GM10847 (cell line): ENCODE data around the gene CSMD2.

Experiments
- POLR2A ChIP-seq: IDR thresholded peaks from 2 replicates; pipeline ENCODE4 v1.6.1; 2011; ENCODE audit not compliant: insufficient read length; ENCODE audit errors: extremely low read depth

CSMD2 gene

DNA sequence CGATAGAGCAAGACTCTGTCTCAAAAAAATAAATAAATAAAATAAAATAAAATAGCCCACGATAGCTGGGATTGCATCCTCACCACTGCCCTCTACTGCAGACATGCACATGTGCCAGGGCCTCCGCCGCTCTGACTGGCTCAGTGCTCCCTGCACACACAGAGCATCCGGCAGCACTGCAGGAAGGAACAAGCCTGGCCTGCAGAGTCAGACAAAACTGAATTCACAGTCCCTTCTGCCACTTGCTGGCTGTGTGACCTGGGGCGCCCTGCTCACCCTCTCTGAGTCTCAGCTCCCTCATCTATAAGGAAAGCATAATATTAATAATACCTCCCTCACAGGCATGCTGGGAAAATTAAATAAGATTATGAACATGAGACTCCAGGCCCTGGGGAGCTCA is 35.4 kb downstream of the CSMD2 start:
- TF ChIP-seq POLR2A = no peak

DNA sequence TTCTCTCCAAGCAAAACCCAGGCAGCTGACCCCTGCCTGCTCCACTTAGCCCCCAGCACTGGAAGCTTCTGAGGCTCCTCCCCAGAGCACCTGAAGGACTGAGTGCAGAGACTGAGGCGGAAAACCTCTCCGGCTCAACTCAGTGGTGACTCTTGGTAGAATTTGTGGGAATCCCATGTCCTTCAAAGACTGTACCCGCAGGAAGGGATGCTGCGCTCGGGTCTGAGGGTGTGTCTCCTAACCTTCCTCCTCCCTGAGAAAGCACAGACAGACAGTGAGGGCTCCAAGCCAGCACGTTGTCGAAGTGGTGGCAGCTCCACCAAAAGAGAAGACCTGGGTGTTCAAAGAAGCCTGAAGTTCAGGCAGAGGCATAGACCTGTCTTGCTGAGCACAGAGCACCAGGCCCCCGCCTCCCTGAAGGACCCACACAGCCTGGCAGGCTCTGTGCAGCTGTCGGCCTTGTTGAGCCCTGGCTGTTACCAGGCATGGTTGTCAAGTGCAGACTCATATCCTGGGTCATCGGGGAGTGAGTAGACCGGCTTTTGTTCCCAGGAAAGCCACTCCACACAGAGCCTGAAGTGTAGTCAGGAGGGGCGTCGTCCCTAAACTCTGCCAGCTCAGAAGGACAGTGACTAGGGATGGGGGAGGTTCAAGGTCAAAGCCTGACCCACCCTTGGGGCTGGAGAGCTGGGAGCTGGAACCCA is 36.7 kb downstream of the CSMD2 start:
- TF ChIP-seq POLR2A = no peak

DNA sequence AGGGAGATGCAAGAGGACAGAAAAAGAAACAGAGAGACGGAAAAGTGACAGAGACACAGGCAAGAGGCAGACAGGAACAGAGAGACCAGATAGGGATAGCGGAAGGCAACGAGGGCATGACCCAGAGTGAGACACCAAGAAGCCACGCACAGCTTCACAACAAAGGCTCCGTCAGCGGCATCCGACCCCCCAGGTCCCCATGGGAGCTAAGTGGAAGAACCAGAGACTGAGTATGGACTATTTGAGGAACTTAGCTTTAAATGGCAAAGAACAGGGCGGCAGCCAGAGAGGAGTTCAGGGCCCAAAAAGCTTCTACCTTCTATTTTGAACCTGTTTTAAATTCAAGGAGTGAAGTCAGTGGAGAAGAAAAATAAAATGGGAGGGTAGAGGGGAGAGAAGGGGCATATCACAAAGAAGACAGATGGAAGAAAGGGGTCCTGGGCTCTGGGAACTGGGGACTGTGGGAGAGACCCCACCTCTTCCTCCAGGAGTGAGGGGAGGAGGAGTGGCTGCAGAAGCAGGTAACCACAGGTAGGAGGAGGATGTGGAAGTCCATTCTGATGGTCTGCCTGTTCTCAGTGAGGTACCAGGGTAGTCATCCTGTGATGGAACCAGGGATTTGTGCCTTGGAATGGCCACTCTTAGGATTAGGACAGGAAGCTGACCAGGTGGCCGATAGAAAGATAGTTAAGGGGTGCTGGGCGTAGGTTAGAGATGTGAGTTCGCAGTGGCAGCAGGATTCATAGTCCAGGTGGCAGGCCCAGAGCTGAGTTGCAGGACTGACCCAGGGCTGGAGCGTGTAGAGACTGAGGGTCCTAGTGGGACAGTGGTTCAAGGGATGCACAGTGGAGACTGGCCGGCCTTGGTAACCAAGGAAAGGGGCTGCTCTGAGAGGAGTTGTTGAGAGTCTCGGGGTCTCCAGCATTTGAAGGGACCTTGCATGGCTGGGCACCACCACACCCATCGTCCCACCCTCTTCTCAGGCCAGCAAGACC is 37.7 kb downstream of the CSMD2 start:
- no peak for TF ChIP-seq POLR2A

DNA sequence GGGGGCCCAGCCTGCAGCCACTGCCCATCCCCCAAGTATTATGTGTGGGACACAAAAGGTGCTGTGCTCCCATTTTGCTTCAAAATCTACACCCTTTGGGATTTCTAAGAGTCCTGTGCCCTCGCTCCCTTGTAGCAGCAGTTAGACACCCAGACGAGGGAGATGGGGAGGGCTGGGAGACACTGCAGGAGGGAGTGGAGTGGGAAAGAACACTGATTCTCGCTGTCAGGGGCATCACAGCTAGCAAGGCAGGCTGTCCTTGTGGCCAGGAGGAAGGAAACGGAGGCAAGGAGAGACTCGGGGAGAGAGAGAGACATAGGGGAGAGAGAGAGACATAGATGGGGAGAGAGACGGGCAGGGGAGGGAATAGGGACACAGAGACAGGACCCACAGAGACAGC is 38.5 kb downstream of the CSMD2 start:
- TF ChIP-seq POLR2A = no peak

DNA sequence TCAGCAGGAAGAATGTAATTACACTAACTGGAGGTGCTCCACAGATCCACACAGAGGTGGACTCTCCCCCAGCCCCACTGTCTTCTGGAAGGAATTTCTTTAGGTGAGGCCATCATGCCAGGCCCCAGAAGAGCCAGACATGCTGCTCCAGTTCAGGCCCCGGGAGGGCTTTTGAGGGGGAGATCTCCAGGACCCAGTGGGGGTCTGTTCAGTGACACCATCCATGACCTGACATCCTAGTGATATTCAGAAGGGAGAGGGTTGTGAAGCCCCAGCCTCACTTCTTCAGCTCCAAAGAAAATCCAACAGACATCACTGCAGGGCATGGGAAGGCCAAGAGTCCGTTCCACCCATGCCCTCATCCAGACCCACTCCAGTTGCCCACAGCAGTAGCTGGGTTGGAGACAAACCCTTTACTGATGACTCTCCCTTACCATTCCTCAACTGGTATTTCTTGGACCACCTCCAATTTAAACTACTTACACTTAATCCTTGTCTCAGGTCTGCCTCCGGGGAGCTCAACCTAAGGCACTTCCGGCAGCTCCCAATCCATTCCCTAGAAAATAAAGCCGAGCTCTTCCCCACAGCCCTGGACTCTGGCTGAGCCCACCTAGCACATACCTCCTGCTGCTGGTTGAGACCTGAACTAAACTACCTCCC is 39.2 kb downstream of the CSMD2 start:
- TF ChIP-seq POLR2A = no peak

DNA sequence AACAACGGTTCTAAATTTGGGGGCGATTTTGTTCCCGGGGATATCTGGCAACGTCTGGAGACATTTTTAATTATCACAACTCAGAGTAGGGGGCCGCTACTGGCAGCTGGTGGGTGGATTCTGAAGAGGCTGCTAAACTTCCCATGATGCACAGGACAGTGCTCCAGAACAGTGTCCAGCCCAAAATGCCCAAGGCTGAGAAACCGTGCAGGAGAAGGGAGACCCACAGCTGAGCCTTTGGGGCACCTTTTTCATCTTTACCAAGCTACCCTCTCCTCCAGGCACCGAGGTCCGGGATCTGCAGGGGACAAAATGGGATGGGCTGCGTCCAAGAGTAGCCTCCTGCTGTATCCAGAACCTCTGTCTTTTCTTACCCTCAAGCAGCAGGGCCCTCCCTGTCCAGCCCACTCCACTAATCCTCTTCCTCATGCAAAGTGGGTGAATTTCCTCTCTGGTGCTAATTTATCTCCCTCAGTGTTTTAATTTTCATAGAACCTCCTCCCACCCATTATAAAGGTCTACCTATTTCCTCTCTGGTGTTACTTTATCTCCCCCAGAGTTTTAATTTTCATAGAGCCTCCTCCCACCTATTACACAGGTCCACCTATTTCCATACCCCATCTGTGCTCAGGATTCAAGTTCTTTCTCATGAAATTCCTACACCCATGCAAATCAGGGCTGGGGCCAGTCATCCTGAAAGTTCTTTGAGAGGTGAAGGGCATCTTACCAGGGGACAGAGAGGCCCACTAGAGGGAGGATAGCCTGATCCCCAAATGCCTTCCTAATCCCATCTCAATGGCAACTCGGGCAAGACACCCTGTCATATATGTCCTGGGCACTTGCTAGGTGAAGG is 42.7 kb downstream of the CSMD2 start:
- TF ChIP-seq POLR2A = no peak

DNA sequence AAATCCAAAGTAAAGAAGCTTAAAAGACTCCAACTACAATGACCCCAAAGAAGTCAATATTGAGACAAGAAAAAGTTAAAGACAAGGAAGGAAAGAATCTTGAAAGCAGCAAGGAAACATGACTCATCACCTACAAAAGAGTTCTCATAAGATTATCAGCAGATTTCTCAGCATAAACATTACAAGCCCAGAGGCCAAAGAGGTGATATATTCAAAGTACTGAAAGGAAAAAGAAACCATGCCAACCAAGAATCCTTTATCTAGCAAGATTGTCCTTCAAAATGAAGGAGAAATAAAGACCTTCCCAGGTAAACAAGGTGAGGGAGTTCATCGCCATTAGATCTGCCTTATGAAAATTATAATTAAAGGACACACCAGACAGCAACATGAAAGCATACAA is 49.8 kb downstream of the CSMD2 start:
- TF ChIP-seq POLR2A = no peak

DNA sequence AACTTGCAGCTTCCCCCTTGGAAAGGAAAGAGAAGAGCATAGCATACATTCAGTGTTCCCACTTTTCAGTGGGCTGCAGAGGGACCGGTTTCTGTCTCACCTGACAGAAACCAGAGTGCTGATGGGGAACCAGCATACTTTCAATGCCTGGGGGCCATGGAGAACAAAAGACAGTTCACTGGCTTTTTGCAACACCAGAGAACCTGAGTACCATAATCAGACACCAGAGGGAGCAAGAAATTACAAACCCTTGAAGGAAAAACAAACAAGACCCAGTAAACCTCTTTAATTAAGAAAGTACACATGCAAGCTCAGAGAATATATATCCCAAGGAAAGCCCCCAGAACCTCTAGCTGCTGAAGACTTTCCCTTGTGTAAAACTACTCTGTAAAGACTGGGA is 51.1 kb downstream of the CSMD2 start:
- TF ChIP-seq POLR2A = no peak

DNA sequence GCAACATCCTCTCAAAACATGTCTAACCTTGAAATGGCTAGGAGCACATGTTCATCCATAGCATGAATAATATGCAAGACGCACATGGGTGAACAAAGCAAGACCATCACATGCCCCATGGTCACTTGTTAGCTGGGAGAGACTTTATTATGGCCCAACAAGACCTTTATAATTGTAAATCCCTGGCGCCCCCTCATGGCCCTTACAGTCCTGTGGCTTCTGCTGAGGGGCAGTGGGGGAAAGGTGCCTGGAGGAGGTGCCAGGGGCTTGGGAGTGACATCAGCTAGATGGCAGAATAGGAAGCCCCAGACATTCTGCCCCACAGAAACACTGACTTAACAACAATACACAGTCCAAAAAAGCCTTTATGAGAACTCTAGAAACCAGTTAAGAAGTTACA is 51.7 kb downstream of the CSMD2 start:
- no peak for TF ChIP-seq POLR2A

DNA sequence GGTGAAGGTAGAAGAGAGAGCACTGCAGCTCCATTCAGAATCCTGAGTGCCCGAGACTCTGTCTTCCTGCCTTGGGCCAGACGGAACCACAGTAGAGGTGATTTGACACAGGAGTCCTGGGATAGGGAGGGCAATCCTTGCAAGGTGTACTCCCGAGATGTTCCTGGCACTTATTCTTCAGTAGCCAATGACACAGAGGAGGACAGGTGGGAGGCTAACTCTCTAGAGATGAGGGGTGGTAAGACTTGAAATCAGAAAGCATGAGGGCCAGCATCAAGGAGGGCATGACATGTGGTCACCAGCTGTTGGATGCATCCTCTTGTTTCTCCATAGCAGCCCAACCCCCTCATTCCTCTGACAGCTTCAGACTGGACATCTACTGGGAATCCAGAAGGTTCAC is 56.3 kb downstream of the CSMD2 start:
- no peak for TF ChIP-seq POLR2A

DNA sequence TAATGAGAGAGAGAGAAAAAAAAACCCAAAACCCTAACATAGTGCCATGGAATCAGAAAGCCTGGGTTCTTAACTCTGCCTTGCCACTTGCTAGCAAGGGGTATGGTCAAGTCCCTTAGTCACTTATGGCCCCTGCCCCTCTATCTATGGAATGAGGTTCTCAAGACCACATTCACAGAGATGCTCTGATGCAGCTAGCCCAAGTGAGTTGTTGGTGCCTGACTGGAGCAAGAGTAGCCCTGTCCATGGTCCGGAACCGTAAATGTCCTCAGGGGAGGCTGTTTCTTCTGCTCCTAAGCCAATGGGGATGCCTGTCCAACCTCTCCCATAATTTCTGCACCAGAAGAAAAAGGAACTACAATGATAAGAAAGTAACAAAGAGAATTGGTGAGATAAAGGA is 56.8 kb downstream of the CSMD2 start:
- TF ChIP-seq POLR2A = no peak

DNA sequence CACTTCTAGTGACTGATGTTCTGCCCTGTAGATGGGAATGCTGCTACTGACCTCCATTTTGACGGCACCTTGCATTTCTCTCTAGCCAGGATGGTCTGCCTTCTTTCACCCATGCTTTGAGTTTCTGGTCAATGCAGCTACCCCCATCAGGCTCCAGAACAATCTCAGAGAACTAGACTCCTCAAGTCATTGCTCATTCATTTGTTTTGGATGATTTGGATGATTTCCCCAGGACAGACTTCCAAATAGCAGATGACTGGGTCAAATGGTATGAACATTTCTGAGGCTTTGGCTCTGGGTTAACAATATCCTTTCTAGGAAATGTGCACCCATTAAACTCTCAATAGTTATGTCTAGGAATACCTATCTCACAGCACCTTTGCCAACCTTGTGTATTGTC is 63.9 kb downstream of the CSMD2 start:
- no peak for TF ChIP-seq POLR2A

DNA sequence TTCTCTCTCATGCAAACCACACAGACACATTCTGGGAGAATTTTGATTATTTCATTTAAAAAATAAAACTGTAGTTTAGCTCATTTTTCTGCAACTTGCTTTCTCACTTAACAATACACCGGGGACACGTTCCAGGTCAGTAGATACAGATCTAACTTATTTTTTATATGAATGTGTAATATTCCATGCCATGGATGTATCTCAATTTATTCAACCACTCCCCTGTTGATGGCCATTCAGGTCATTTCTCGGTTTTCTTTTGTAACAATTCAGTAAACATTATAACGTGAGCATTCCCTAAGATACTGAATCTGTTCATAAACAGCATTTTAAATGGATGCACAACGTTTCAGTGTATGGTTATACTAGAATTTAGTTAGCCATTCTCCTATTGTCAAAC is 64.7 kb downstream of the CSMD2 start:
- no peak for TF ChIP-seq POLR2A

DNA sequence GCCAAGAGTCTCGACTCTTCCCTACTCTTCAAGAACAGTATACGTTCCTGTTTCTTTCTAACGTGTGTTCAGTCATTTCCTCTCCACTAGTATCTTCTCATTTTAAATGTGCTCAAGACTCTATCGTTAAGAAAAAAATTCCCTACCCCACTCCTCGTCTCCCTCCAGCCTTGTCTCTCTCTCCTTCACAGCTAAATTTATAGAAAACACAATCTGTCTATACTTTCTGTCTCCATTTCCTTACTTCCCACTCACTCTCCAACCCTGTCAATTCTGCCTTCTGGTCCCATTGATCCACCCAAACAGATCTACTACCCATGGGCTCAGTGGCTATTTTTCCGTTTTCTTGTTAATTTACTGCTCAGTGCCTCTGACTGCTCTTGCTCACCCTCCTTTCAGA is 75.3 kb downstream of the CSMD2 start:
- no peak for TF ChIP-seq POLR2A

DNA sequence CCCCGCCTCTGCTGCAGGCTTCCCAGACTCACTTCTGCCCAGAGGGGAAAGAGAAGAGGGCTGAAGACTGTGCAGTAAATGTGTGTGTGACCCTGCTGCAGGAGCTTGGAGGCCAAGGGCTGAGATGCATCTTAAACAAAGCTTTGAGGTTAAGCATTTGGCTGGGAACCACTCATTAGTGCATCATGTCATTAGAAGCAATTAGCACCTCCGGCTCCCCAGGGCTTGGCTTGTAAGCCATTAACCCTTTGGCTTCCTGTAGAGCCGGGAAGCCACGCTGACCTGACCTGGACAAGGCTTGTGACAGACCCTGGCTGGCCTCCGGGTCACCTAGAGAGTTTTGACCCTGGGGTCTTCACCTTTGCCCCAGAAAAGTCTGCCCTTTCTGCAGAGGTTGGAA is 77.0 kb downstream of the CSMD2 start:
- TF ChIP-seq POLR2A = no peak
